Measurements from ENCODE around the gene CDH19. TPM values are rescaled to one million over a fixed set of nuclear protein-coding genes. Genes with fewer than 3 reads are reported as not detected.
"Not testable (repeated sequence)": the region's sequence is repeated elsewhere in the genome, so short reads cannot be mapped to it uniquely, and the experiment has no call there.

CDH19 gene
- total RNA-seq, 1 experiment from 2014 or later, result not detected

DNA sequence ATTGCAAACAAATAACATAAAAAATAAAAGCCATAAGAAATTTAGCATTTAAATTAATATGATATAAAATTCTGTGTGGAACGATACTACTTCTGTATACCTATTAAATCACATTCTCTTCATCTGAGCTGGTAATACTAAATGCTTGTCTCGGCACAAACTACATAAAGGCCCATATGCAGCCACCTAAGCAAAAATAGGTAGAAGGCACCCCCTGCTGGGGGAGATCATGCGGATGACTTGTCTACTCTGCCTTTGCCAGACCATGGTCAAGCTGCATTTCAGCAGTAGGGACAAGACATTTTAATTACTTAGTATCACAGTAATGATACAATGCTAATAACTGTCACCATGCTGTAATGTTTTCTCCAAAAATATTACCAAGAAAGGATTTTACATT lies 108.0 kb downstream of the CDH19 start:
- Histone ChIP-seq H3K4me1 (ENCODE audit: low read length) (no peaks in the 10 kb centered on the region), H3K36me3 (ENCODE audit: insufficient read depth, low read length) (no peaks in the 10 kb centered on the region), H3K4me3 (ENCODE audit: low read length) (no peak overlapping the region), H3K4me2 (ENCODE audit: low read depth, low read length, poor library complexity, severe bottlenecking) (no peak overlapping the region), H2AFZ (ENCODE audit: low read length) (no peak overlapping the region), H3K9me3 (ENCODE audit: low read length) (peaks cover 41% of the 10 kb centered on the region), H4K20me1 (ENCODE audit: insufficient read depth, low read depth, low read length) (no peaks in the 10 kb centered on the region), H3K27ac (ENCODE audit: low read length) (no peak overlapping the region), H3K9me2 (replicated peaks; ENCODE audit: insufficient read depth, low read length) (no peaks in the 10 kb centered on the region), H3K79me2 (ENCODE audit: low read length) (no peaks in the 10 kb centered on the region), H3K9ac (ENCODE audit: low read length) (no peak overlapping the region), H3K27me3 (ENCODE audit: low read length) (no peaks in the 10 kb centered on the region)
- DNase-seq, result peak; percentile 82

DNA sequence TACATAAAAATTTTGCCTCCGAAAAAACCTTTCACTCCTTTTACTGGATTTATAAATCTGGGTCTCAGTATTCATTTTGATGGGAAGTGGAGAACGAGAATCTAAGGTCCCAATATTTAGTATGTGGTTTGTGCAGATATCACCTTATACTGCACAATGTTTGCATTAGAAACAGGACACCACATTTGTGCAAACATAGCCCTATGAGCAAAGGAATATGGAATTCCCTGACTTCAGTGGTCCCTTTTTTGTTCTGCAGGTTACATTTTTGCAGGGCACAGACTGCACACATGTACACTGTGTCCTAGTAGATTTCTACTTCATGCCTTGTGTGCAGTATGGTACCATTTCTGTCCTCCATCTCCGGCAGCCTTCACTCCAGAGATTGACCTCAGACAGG lies 130.0 kb downstream of the CDH19 start:
- Histone ChIP-seq H3K4me3 (ENCODE audit: low read length) (no peak overlapping the region), H2AFZ (ENCODE audit: low read length) (no peak overlapping the region), H3K27me3 (ENCODE audit: low read length) (no peaks in the 10 kb centered on the region), H3K9me3 (ENCODE audit: low read length) (peaks cover 62% of the 10 kb centered on the region), H3K9me2 (replicated peaks; ENCODE audit: insufficient read depth, low read length) (no peaks in the 10 kb centered on the region), H3K79me2 (ENCODE audit: low read length) (no peaks in the 10 kb centered on the region), H3K4me1 (ENCODE audit: low read length) (no peaks in the 10 kb centered on the region), H4K20me1 (ENCODE audit: insufficient read depth, low read depth, low read length) (no peaks in the 10 kb centered on the region), H3K36me3 (ENCODE audit: insufficient read depth, low read length) (no peaks in the 10 kb centered on the region), H3K4me2 (ENCODE audit: low read depth, low read length, poor library complexity, severe bottlenecking) (no peak overlapping the region), H3K9ac (ENCODE audit: low read length) (no peak overlapping the region), H3K27ac (ENCODE audit: low read length) (no peak overlapping the region)
- DNase-seq, result no peak

DNA sequence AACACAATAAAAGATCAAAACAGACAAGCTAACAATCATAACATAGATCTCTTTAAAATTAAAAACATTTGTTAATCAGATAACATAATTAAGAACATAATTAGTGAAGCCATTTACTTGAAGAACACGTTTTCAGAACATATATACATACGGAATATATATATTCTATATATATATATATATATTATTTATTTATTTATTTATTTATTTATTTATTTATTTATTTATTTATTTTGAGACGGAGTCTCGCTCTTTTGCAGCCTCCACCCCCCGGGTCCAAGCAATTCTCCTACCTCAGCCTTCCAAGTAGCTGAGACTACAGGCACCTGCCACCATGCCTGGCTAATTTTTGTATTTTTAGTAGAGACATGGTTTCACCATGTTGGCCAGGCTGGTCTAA lies 137.7 kb downstream of the CDH19 start:
- peaks cover 52% of the 10 kb centered on the region for H3K9me3 ChIP-seq (ENCODE audit: low read length)
- DNase-seq; H3K27ac ChIP-seq (ENCODE audit: low read length): not testable (repeated sequence)

DNA sequence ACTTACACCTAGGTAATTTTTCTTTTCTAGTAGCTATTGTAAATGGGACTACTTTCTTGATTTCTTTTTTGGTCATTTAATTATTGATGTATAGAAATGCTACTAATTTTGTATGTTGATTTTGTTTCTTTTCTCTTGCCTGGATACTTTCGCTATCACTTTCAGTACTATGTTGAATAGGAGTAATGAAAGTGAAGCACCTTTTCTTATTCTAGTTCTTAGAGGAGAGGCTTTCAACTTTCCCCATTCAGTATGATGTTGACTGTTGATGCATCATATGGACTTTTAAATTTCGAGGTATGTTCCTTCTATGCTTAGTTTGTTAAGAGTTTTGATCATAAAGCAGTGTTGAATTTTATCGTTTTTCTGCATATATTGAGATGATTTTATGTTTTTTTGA lies 142.5 kb downstream of the CDH19 start:
- Histone ChIP-seq H3K27me3 (ENCODE audit: low read length) (no peaks in the 10 kb centered on the region), H3K9me2 (replicated peaks; ENCODE audit: insufficient read depth, low read length) (no peaks in the 10 kb centered on the region), H3K9ac (ENCODE audit: low read length) (no peak overlapping the region), H3K36me3 (ENCODE audit: insufficient read depth, low read length) (no peaks in the 10 kb centered on the region), H3K9me3 (ENCODE audit: low read length) (peaks cover 51% of the 10 kb centered on the region), H3K79me2 (ENCODE audit: low read length) (no peaks in the 10 kb centered on the region), H4K20me1 (ENCODE audit: insufficient read depth, low read depth, low read length) (no peaks in the 10 kb centered on the region), H3K27ac (ENCODE audit: low read length) (no peak overlapping the region), H3K4me2 (ENCODE audit: low read depth, low read length, poor library complexity, severe bottlenecking) (no peak overlapping the region), H3K4me1 (ENCODE audit: low read length) (no peaks in the 10 kb centered on the region), H2AFZ (ENCODE audit: low read length) (no peak overlapping the region), H3K4me3 (ENCODE audit: low read length) (no peak overlapping the region)
- DNase-seq, result no peak

More for the DNA sequence above, 137.7 kb downstream of the CDH19 start:
- not testable (repeated sequence) for H3K9me2 ChIP-seq (replicated peaks; ENCODE audit: insufficient read depth, low read length); H4K20me1 ChIP-seq (ENCODE audit: insufficient read depth, low read depth, low read length); H3K4me1 ChIP-seq (ENCODE audit: low read length); H3K4me3 ChIP-seq (ENCODE audit: low read length); H3K27me3 ChIP-seq (ENCODE audit: low read length); H3K36me3 ChIP-seq (ENCODE audit: insufficient read depth, low read length); H3K4me2 ChIP-seq (ENCODE audit: low read depth, low read length, poor library complexity, severe bottlenecking); H3K79me2 ChIP-seq (ENCODE audit: low read length); H3K9ac ChIP-seq (ENCODE audit: low read length); H2AFZ ChIP-seq (ENCODE audit: low read length)

DNA sequence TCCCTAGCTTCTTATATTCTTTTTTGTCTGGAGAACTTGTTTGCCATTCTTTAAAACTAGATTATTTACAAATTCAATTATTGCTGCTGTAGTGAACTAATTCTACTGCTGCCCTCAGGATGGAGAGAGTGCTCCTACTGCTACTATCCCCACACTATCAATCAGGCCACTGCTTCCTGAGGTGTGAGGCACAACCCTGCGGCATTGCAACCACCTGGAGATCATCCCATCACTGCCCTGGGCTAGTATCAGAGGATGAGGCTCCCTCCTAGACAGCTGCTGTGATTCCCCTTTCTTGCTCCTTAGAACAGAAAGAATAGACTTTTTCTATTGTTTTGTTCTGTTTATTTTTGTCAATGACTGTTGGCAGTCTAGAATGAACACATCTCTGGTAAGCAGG lies 146.6 kb downstream of the CDH19 start:
- H4K20me1 ChIP-seq (ENCODE audit: insufficient read depth, low read depth, low read length), result no peaks in the 10 kb centered on the region
- H3K4me3 ChIP-seq (ENCODE audit: low read length), result no peak overlapping the region
- H3K79me2 ChIP-seq (ENCODE audit: low read length), result no peaks in the 10 kb centered on the region
- H3K9ac ChIP-seq (ENCODE audit: low read length), result no peak overlapping the region
- H3K36me3 ChIP-seq (ENCODE audit: insufficient read depth, low read length), result no peaks in the 10 kb centered on the region
- H3K9me3 ChIP-seq (ENCODE audit: low read length), result peaks cover 75% of the 10 kb centered on the region
- no peaks in the 10 kb centered on the region for H3K27me3 ChIP-seq (ENCODE audit: low read length)
- no peak overlapping the region for H3K27ac ChIP-seq (ENCODE audit: low read length)
- no peak for DNase-seq
- H3K4me2 ChIP-seq (ENCODE audit: low read depth, low read length, poor library complexity, severe bottlenecking), result no peak overlapping the region
- H3K9me2 ChIP-seq (replicated peaks; ENCODE audit: insufficient read depth, low read length), result no peaks in the 10 kb centered on the region
- no peaks in the 10 kb centered on the region for H3K4me1 ChIP-seq (ENCODE audit: low read length)
- H2AFZ ChIP-seq (ENCODE audit: low read length), result no peak overlapping the region
